Measurements from ENCODE around the gene ZNF8. TPM values are rescaled to one million over a fixed set of nuclear protein-coding genes. Genes with fewer than 3 reads are reported as not detected.

ZNF8 gene
- total RNA-seq, 6 experiments from 2014 or later = 1.0 to 2.3 (median 1.6) TPM

- H3K4me3 ChIP-seq = no peak overlapping the region
- ATAC-seq = no peak
- WGBS (ENCODE audit: insufficient coverage, low coverage, low lambda C conversion rate, missing lambda C conversion rate) = 91% methylated on average over 4 of the region's 6 CpGs
- intact Hi-C loops (cut with DNase I) = no loop called here
- TF ChIP-seq POLR2A (IDR thresholded peaks at IDR 0.05) = no peak
- H3K27ac ChIP-seq = no peak overlapping the region
- H3K36me3 ChIP-seq = no peaks in the 10 kb centered on the region
- H3K27me3 ChIP-seq = no peaks in the 10 kb centered on the region
- no peak for DNase-seq
- H3K9me3 ChIP-seq = no peaks in the 10 kb centered on the region
- peaks cover 0 to 24% (median 5%) of the 10 kb centered on the region in 4 donors for H3K4me1 ChIP-seq
Observed at GRCh38 chr19:58325311-58326022, 46.7 kb downstream of the ZNF8 start.

- DNase-seq (no peak), ATAC-seq (peak; percentile 2 to 9 (median 6))
- H3K4me1 ChIP-seq = peaks cover 0 to 32% (median 5%) of the 10 kb centered on the region in 4 donors
- peak overlapping the region; percentile 76 to 99 (median 91) for H3K4me3 ChIP-seq
- no peaks in the 10 kb centered on the region for H3K9me3 ChIP-seq
- no peak for TF ChIP-seq CTCF (IDR thresholded peaks at IDR 0.05)
- TF ChIP-seq POLR2A (IDR thresholded peaks at IDR 0.05) = no peak
- intact Hi-C loops (cut with DNase I) = no loop called here
- H3K36me3 ChIP-seq = no peaks in the 10 kb centered on the region
- 10% methylated on average over 9 of the region's 9 CpGs for WGBS (ENCODE audit: insufficient coverage, low coverage, low lambda C conversion rate, missing lambda C conversion rate)
- no peaks in the 10 kb centered on the region for H3K27me3 ChIP-seq
- H3K27ac ChIP-seq = peak overlapping the region in 2 of 3 donors; percentile 76 to 90
Observed at GRCh38 chr19:58326501-58326913, 47.8 kb downstream of the ZNF8 start.

- DNase-seq (peak; percentile 98 to 99 (median 98)), ATAC-seq (peak; percentile 92 to 96 (median 94))
- intact Hi-C loops (cut with DNase I) = no loop called here
- TF ChIP-seq POLR2A (IDR thresholded peaks at IDR 0.05) (peak; percentile 79), CTCF (IDR thresholded peaks at IDR 0.05) (no peak)
- Histone ChIP-seq H3K4me3 (peak within 1 kb of the TSS; percentile 76 to 99 (median 91)), H3K4me1 (peaks cover 0 to 32% (median 5%) of the 10 kb centered on the region in 4 donors), H3K9me3 (no peaks in the 10 kb centered on the region), H3K36me3 (no peaks in the 10 kb centered on the region), H3K27ac (peak within 1 kb of the TSS; percentile 76 to 91 (median 90)), H3K27me3 (no peaks in the 10 kb centered on the region)
- under 1% methylated on average over 37 of the region's 62 CpGs for WGBS (ENCODE audit: insufficient coverage, low coverage, low lambda C conversion rate, missing lambda C conversion rate)
Observed at GRCh38 chr19:58326914-58327726, 48.4 kb downstream of the ZNF8 start, which contains the start of gene ZSCAN22. Gene ZSCAN22 (plus strand): TSS chr19:58326994. CDS start chr19:58334803, 7,809 bp downstream.

GRCh38 chr19:58328999-58329398 lies 50.2 kb downstream of the ZNF8 start:
- H3K9me3 ChIP-seq = no peaks in the 10 kb centered on the region
- no peaks in the 10 kb centered on the region for H3K27me3 ChIP-seq
- H3K27ac ChIP-seq = no peak overlapping the region
- no peak for DNase-seq
- H3K4me3 ChIP-seq = no peak overlapping the region
- no peaks in the 10 kb centered on the region for H3K36me3 ChIP-seq
- WGBS (ENCODE audit: insufficient coverage, low coverage, low lambda C conversion rate, missing lambda C conversion rate) = 71% methylated on average over 7 of the region's 10 CpGs
- TF ChIP-seq POLR2A (IDR thresholded peaks at IDR 0.05) = no peak
- no peak for TF ChIP-seq CTCF (IDR thresholded peaks at IDR 0.05)
- intact Hi-C loops (cut with DNase I) = no loop called here
- H3K4me1 ChIP-seq = peaks cover 0 to 32% (median 5%) of the 10 kb centered on the region in 4 donors
- ATAC-seq = no peak

All from right lobe of liver (tissue), 6 donors.